K562 (cell line): ENCODE measurements around the gene BCL2L1. TPM values are rescaled to one million over a fixed set of nuclear protein-coding genes. Genes with fewer than 3 reads are reported as not detected.

ENCODE experiments used
- ATAC-seq: fragments of 200-7000 bp; cut with Tn5 transposase; 3 replicates; pipeline ENCODE4 v1.9.1; 2020; ENCODE audit warnings: moderate library complexity
- BruUV-seq: library from RNA; stranded (reverse); fragments of 400-500 nt; replicated peaks from 2 replicates; lab custom pipeline; 2021; lab: Mats Ljungman, UMichigan
- CTCF ChIA-PET: fragments of 300-600 bp; formaldehyde crosslinking; extraction: SDS; loops from one replicate; lab custom pipeline; 2021; ENCODE audit warnings: low intra/inter-chr PET ratio; lab: Yijun Ruan, JAX
- POLR2A ChIA-PET: fragments of 300-600, 350-650 bp; sonication (Branson Sonifier 250); formaldehyde crosslinking; extraction: SDS; loops from one replicate; lab custom pipeline; 2021; ENCODE audit warnings: antibody characterized with exemption, inconsistent platforms; lab: Yijun Ruan, JAX
- DNase-seq, 4 experiments: peaks; one replicate each; pipeline versions ENCODE4 v3.0.0 to v3.0.0-alpha.2; 2011 to 2018; ENCODE audit warnings: low spot score in 3 of 4, mixed read lengths in 3 of 4; ENCODE audit errors: extremely low read depth in 1 of 4
- FAIRE-seq: peaks from 2 replicates; lab custom pipeline; 2011; peaks lifted over from hg19 to GRCh38; lab: Jason Lieb, UNC
- H2AFZ ChIP-seq: 2 replicates; pipeline ENCODE4 v1.6.0; 2011; ENCODE audit warnings: low read depth, low read length, control low read depth, inconsistent platforms
- H3K27ac ChIP-seq: fragments of 200-600 bp; 3 replicates; pipeline ENCODE4 v1.8.0; 2011; ENCODE audit warnings: low read depth, mild to moderate bottlenecking, control low read depth, inconsistent platforms, low read length, moderate library complexity, mixed read lengths; ENCODE audit errors: extremely low read depth
- H3K27me3 ChIP-seq, 2 experiments: fragments of 300-600 bp in 1 of 2; 2 replicates in 1 of 2; 3 replicates in 1 of 2; pipeline versions ENCODE4 v1.6.0 to v1.8.0; 2011; ENCODE audit warnings: inconsistent platforms in 2 of 2, low read length in 2 of 2, mild to moderate bottlenecking in 1 of 2, mixed read lengths in 1 of 2, moderate library complexity in 1 of 2; ENCODE audit not compliant: control insufficient read depth in 2 of 2, insufficient read depth in 2 of 2
- H3K36me3 ChIP-seq: fragments of 300-600 bp; 3 replicates; pipeline ENCODE4 v1.8.0; 2011; ENCODE audit warnings: mild to moderate bottlenecking, low read length, inconsistent platforms; ENCODE audit not compliant: control insufficient read depth, insufficient read depth
- H3K4me1 ChIP-seq, 2 experiments: fragments of 200-600 bp in 1 of 2; replicated peaks in 1 of 2; 2 replicates in 1 of 2; 3 replicates in 1 of 2; pipeline versions ENCODE4 v1.5.1 to v1.8.0; 2011; ENCODE audit warnings: inconsistent platforms in 2 of 2, low read length in 2 of 2, mild to moderate bottlenecking in 1 of 2, mixed read lengths in 1 of 2, moderate library complexity in 1 of 2; ENCODE audit not compliant: control insufficient read depth in 2 of 2, insufficient read depth in 2 of 2
- H3K4me2 ChIP-seq: 2 replicates; pipeline ENCODE4 v1.6.1; 2011; ENCODE audit warnings: low read length, control low read depth, inconsistent platforms, mixed read lengths; ENCODE audit not compliant: insufficient read depth
- H3K4me3 ChIP-seq: fragments of 200-600 bp; sonication (generic), shearing (Covaris generic); 2 replicates; pipeline ENCODE4 v1.5.1; 2016; ENCODE audit warnings: control low read depth, inconsistent platforms
- H3K79me2 ChIP-seq: fragments of 200-600 bp; 3 replicates; pipeline ENCODE4 v1.8.0; 2011; ENCODE audit warnings: low read length, inconsistent platforms; ENCODE audit not compliant: control insufficient read depth, insufficient read depth
- H3K9ac ChIP-seq, 2 experiments: 2 replicates each; pipeline versions ENCODE4 v1.6.0 to v1.6.1; 2011; ENCODE audit warnings: low read depth in 2 of 2, low read length in 2 of 2, control low read depth in 1 of 2, inconsistent platforms in 1 of 2, mild to moderate bottlenecking in 1 of 2, mixed read lengths in 1 of 2; ENCODE audit not compliant: insufficient read depth in 1 of 2
- H3K9me1 ChIP-seq: one replicate; pipeline ENCODE4 v1.6.0; 2011; ENCODE audit warnings: inconsistent platforms, mild to moderate bottlenecking, low read length, moderate library complexity; ENCODE audit not compliant: control insufficient read depth, insufficient read depth
- H3K9me3 ChIP-seq: replicated peaks from 2 replicates; pipeline ENCODE4 v1.5.1; 2011; ENCODE audit warnings: low read depth, low read length, inconsistent platforms; ENCODE audit not compliant: control insufficient read depth, insufficient read depth
- H4K20me1 ChIP-seq: replicated peaks from 2 replicates; pipeline ENCODE4 v1.6.1; 2011; ENCODE audit warnings: low read length, inconsistent platforms, mixed read lengths; ENCODE audit not compliant: control insufficient read depth, insufficient read depth
- BCOR ChIP-seq: fragments of 450-650 bp; IDR thresholded peaks from 2 replicates; pipeline ENCODE4 v1.6.1; 2016
- EGR1 ChIP-seq: fragments of 450-650 bp; conservative IDR thresholded peaks from 2 replicates; pipeline ENCODE4 v1.6.1; 2017; ENCODE audit warnings: mild to moderate bottlenecking
- HDAC3 ChIP-seq: fragments of 450-650 bp; IDR thresholded peaks from 2 replicates; pipeline ENCODE4 v1.6.1; 2018; ENCODE audit warnings: borderline replicate concordance, mild to moderate bottlenecking, moderate library complexity; ENCODE audit not compliant: partially characterized antibody
- HOMEZ ChIP-seq: fragments of 250-450 bp; sonication (Bioruptor Pico); IDR thresholded peaks from 2 replicates; pipeline ENCODE4 v1.4.0; 2020; ENCODE audit warnings: mild to moderate bottlenecking, moderate library complexity
- KDM5B ChIP-seq: fragments of 200-600 bp; sonication (generic); IDR thresholded peaks from 2 replicates; pipeline ENCODE4 v1.6.1; 2012; ENCODE audit warnings: low read depth, mild to moderate bottlenecking, moderate library complexity, low read length, control low read depth, inconsistent platforms; ENCODE audit not compliant: insufficient replicate concordance
- MAFF ChIP-seq: IDR thresholded peaks from 2 replicates; pipeline ENCODE4 v1.6.1; 2012; ENCODE audit warnings: low read length, improper control_type of control experiment
- MAZ ChIP-seq, 2 experiments: fragments of 450-650 bp in 1 of 2; sonication (generic) in 1 of 2; formaldehyde crosslinking; IDR thresholded peaks in 1 of 2; conservative IDR thresholded peaks in 1 of 2; 2 replicates each; pipeline versions ENCODE4 v1.4.0 to v1.5.0; 2020; ENCODE audit warnings: mild to moderate bottlenecking in 1 of 2, missing genetic modification reagents in 1 of 2
- MTF1 ChIP-seq: fragments of 250-450 bp; sonication (Bioruptor Pico); IDR thresholded peaks from 2 replicates; pipeline ENCODE4 v1.9.0; 2021; ENCODE audit warnings: moderate library complexity, mild to moderate bottlenecking, inconsistent platforms, borderline replicate concordance
- POLR2H ChIP-seq: IDR thresholded peaks from 2 replicates; pipeline ENCODE4 v1.6.1; 2016; ENCODE audit warnings: missing genetic modification characterization, low read depth, mild to moderate bottlenecking, control low read depth, missing compliant biosample characterization, moderate library complexity
- RBM22 ChIP-seq: fragments of 200-400 bp; formaldehyde crosslinking; IDR thresholded peaks from 2 replicates; pipeline ENCODE4 v1.6.1; 2018; ENCODE audit warnings: low read length, low read depth; ENCODE audit not compliant: poor library complexity, severe bottlenecking
- WGBS: fragments of 100-300 bp; shearing (Covaris generic); methylation state at CpG from one replicate; pipeline ENCODE4 v1.1.6; 2016; ENCODE audit warnings: low coverage, mixed read lengths; ENCODE audit not compliant: insufficient coverage; ENCODE audit errors: missing lambda C conversion rate; 5-methylcytosine and 5-hydroxymethylcytosine counted together
- in situ Hi-C: fragments of 300-500 bp; cut with MboI; formaldehyde crosslinking; loops from 4 replicates; pipeline ENCODE4 v1.15.0; 2018; ENCODE audit warnings: inconsistent platforms, mixed read lengths
- intact Hi-C: fragments of 100-400 bp; cut with micrococcal nuclease; formaldehyde crosslinking; loops from 2 replicates; pipeline ENCODE4 v1.14.2; 2022
- polyA plus RNA-seq, 8 experiments: library from polyadenylated mRNA; depleted of rRNA in 4 of 8; stranded (reverse) in 5 of 8; unstranded in 3 of 8; fragments of >200 nt; fragmentation: Nextera tagmentation in 2 of 8; fragmentation: Illumina TruSeq in 1 of 8; extraction: Ambion mirVana in 2 of 8; extraction: Trizol in 1 of 8; gene quantifications; 2 replicates each; pipeline versions ENCODE4 v1.2.1 to v1.2.3, GENCODE V29; 2011 to 2014; ENCODE audit warnings: inconsistent platforms in 1 of 8, missing spikeins in 1 of 8
- total RNA-seq, 7 experiments: library from RNA; depleted of rRNA in 6 of 7; stranded (reverse); fragments of >200 nt in 6 of 7; fragmentation: Illumina TruSeq in 2 of 7; extraction: Trizol in 2 of 7; gene quantifications; 2 replicates each; pipeline versions ENCODE4 v1.2.1 to v1.2.3, GENCODE V29; 2011 to 2021; ENCODE audit warnings: low replicate concordance in 1 of 7
- TF ChIP-seq, protein P1 (sequence below), 2 experiments: fragments of 200-800 bp in 1 of 2; sonication (Bioruptor generic) in 1 of 2; sonication (generic) in 1 of 2; formaldehyde crosslinking in 1 of 2; IDR thresholded peaks in 1 of 2; conservative IDR thresholded peaks in 1 of 2; 2 replicates each; pipeline versions ENCODE4 v1.5.0 to v1.6.1; 2016 to 2020; ENCODE audit warnings: missing compliant biosample characterization in 1 of 2, missing genetic modification characterization in 1 of 2, missing genetic modification reagents in 1 of 2

The BCL2L1 gene
- total and polyA plus RNA-seq, 9 of the 15 experiments (the other 6 are each of a cell fraction or from before 2014, with no cell fraction given), result 3.3 to 182 (median 120) TPM

DNA sequence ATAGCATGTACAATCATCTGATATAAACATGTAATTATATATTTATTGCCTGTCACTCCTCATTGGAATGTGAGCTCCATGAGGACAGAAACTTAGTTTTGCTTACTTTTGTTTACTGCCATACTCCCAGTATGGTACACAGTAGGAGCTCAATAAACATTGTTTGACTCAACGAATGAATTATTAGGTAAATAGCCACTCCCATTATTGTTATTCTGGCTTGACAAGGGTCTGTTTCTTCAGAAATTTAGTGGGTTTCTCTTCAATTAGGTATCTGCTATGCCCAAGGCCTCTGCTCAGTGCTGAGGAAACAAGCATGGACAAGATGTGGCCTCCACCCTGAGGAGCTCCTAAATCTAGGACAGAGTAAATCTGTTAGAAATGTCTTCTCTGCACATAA, 6.3 kb downstream of the BCL2L1 start:
- Histone ChIP-seq H3K36me3 (peaks cover 95% of the 10 kb centered on the region), H3K9me1 (no peaks in the 10 kb centered on the region), H3K9ac (peak overlapping the region in 1 of 2 experiments; percentile 66; a peak in 2 of 4 replicates), H3K27ac (peak overlapping the region; percentile 59), H3K79me2 (peaks cover 100% of the 10 kb centered on the region), H3K4me1 (peaks cover 30 to 62% of the 10 kb centered on the region in 2 experiments), H3K9me3 (no peaks in the 10 kb centered on the region), H3K4me3 (peak overlapping the region; percentile 88), H2AFZ (no peak overlapping the region), H3K27me3 (no peaks in the 10 kb centered on the region), H4K20me1 (peaks cover 23% of the 10 kb centered on the region), H3K4me2 (peak overlapping the region; percentile 87)
- in situ Hi-C loops (no loop called here), intact Hi-C loops (no loop called here)
- POLR2A ChIA-PET, result interaction anchor here (0.8 to 1.9 kb wide), 4 partner anchors 17 to 109 kb away, joined by 3 to 4 read pairs (median 4); no protein-coding TSS in a partner anchor
- WGBS, result 23% methylated on average over 1 of the region's 1 CpG
- TF ChIP-seq MAZ (CRISPR knock-in tag; conservative IDR thresholded peaks at IDR 0.05 in 1 of 2, IDR thresholded peaks at IDR 0.05 in 1 of 2), result 0 out of 4 replicates have a peak, but pooled peaks of 1 of the 2 experiments have one; percentile 30
- no peak for TF ChIP-seq KDM5B
- TF ChIP-seq BCOR, result no peak
- no peak for TF ChIP-seq HDAC3
- CTCF ChIA-PET, result no interaction called here
- FAIRE-seq (no peak), DNase-seq (no peak), ATAC-seq (no peak)
- BruUV-seq, result no TSS peak

GRCh38 chr20:31715766-31716165, 6.9 kb downstream of the BCL2L1 start:
- no peaks in the 10 kb centered on the region for H3K9me1 ChIP-seq
- FAIRE-seq (no peak), ATAC-seq (no peak), DNase-seq (peak in 1 of 4 experiments; percentile 31)
- peak overlapping the region; percentile 88 for H3K4me3 ChIP-seq
- ChIA-PET CTCF (no interaction called here), POLR2A (interaction anchor here (0.8 to 1.9 kb wide), 4 partner anchors 9 to 53 kb away, joined by 3 to 4 read pairs (median 4); no protein-coding TSS in a partner anchor)
- WGBS, result 12% methylated on average over 3 of the region's 3 CpGs
- H3K36me3 ChIP-seq, result peaks cover 95% of the 10 kb centered on the region
- H3K27ac ChIP-seq, result no peak overlapping the region; the same call in 1 of the 3 replicates
- no peak overlapping the region for H2AFZ ChIP-seq
- in situ Hi-C loops, result no loop called here
- H4K20me1 ChIP-seq, result peaks cover 29% of the 10 kb centered on the region
- H3K4me1 ChIP-seq, result peaks cover 30 to 66% of the 10 kb centered on the region in 2 experiments
- no peaks in the 10 kb centered on the region for H3K27me3 ChIP-seq
- peak overlapping the region; percentile 87 for H3K4me2 ChIP-seq
- BruUV-seq, result no TSS peak
- H3K9ac ChIP-seq, result peak overlapping the region; percentile 12 to 66; a peak in 1 of 4 replicates
- intact Hi-C loops, result no loop called here
- H3K9me3 ChIP-seq, result no peaks in the 10 kb centered on the region
- peaks cover 100% of the 10 kb centered on the region for H3K79me2 ChIP-seq
- TF ChIP-seq HOMEZ (CRISPR knock-in tag), result no peak
- TF ChIP-seq, protein P1, sequence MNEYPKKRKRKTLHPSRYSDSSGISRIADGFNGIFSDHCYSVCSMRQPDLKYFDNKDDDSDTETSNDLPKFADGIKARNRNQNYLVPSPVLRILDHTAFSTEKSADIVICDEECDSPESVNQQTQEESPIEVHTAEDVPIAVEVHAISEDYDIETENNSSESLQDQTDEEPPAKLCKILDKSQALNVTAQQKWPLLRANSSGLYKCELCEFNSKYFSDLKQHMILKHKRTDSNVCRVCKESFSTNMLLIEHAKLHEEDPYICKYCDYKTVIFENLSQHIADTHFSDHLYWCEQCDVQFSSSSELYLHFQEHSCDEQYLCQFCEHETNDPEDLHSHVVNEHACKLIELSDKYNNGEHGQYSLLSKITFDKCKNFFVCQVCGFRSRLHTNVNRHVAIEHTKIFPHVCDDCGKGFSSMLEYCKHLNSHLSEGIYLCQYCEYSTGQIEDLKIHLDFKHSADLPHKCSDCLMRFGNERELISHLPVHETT (CRISPR knock-in tag; conservative IDR thresholded peaks at IDR 0.05 in 1 of 2, IDR thresholded peaks at IDR 0.05 in 1 of 2), result no peak
- no peak for TF ChIP-seq RBM22
- no peak for TF ChIP-seq MTF1 (CRISPR knock-in tag)
- peak; percentile 40; the same call in 1 of the 2 replicates for TF ChIP-seq POLR2H (tag)
- TF ChIP-seq MAFF, result no peak
- peak; percentile 56 for TF ChIP-seq EGR1
